K562 (cell line): ENCODE measurements around the gene PPAN. TPM values are rescaled to one million over a fixed set of nuclear protein-coding genes. Genes with fewer than 3 reads are reported as not detected.
A peak's percentile ranks its signal among the peaks of the same experiment; 100 is the strongest.

Experiments used
- CREB1 ChIP-seq, 2 experiments: sonication (generic) in 1 of 2; formaldehyde crosslinking in 1 of 2; IDR thresholded peaks; 2 replicates each; pipeline versions ENCODE4 v1.6.1 to v1.8.0; 2012 to 2022; ENCODE audit warnings: inconsistent platforms in 1 of 2, mild to moderate bottlenecking in 1 of 2, missing genetic modification reagents in 1 of 2, moderate library complexity in 1 of 2
- EP400 ChIP-seq: fragments of 450-650 bp; IDR thresholded peaks from 2 replicates; pipeline ENCODE4 v1.6.1; 2017; ENCODE audit warnings: antibody characterized with exemption, mild to moderate bottlenecking, moderate library complexity
- FOXP1 ChIP-seq: sonication (generic); formaldehyde crosslinking; IDR thresholded peaks from 2 replicates; pipeline ENCODE4 v1.8.0; 2022; ENCODE audit warnings: mild to moderate bottlenecking, missing genetic modification reagents
- HCFC1 ChIP-seq: IDR thresholded peaks from 2 replicates; pipeline ENCODE4 v1.6.1; 2012; ENCODE audit warnings: low read depth, low read length, improper control_type of control experiment
- KDM5B ChIP-seq: fragments of 200-600 bp; sonication (generic); IDR thresholded peaks from 2 replicates; pipeline ENCODE4 v1.6.1; 2012; ENCODE audit warnings: low read depth, mild to moderate bottlenecking, moderate library complexity, low read length, control low read depth, inconsistent platforms; ENCODE audit not compliant: insufficient replicate concordance
- KHSRP ChIP-seq: fragments of 450-650 bp; IDR thresholded peaks from 2 replicates; pipeline ENCODE4 v1.6.1; 2017
- SETDB1 ChIP-seq: IDR thresholded peaks from one replicate; pipeline ENCODE4 v1.6.1; 2012; ENCODE audit warnings: low read length, control low read depth, inconsistent platforms
- TBP ChIP-seq: optimal IDR thresholded peaks from 2 replicates; pipeline ENCODE3; 2011; ENCODE audit warnings: low read depth, low read length, improper control_type of control experiment
- ZBTB1 ChIP-seq: sonication (generic); formaldehyde crosslinking; IDR thresholded peaks from 2 replicates; pipeline ENCODE4 v1.8.1; 2023; ENCODE audit warnings: missing genetic modification reagents, low read depth, mild to moderate bottlenecking, borderline replicate concordance
- ZNF282 ChIP-seq: sonication (generic); formaldehyde crosslinking; IDR thresholded peaks from 2 replicates; pipeline ENCODE4 v1.8.1; 2023; ENCODE audit warnings: missing genetic modification reagents
- ZNF766 ChIP-seq: fragments of 200-800 bp; sonication (Bioruptor generic); conservative IDR thresholded peaks from 2 replicates; pipeline ENCODE4 v1.6.1; 2016; ENCODE audit warnings: missing genetic modification characterization, missing compliant biosample characterization
- ZNF830 ChIP-seq: fragments of 250-450 bp; sonication (Bioruptor Pico); IDR thresholded peaks from 2 replicates; pipeline ENCODE4 v1.5.0; 2021; ENCODE audit warnings: mild to moderate bottlenecking
- polyA plus RNA-seq, 8 experiments: library from polyadenylated mRNA; depleted of rRNA in 4 of 8; stranded (reverse) in 5 of 8; unstranded in 3 of 8; fragments of >200 nt; fragmentation: Nextera tagmentation in 2 of 8; fragmentation: Illumina TruSeq in 1 of 8; extraction: Ambion mirVana in 2 of 8; extraction: Trizol in 1 of 8; gene quantifications; 2 replicates each; pipeline versions ENCODE4 v1.2.1 to v1.2.3, GENCODE V29; 2011 to 2014; ENCODE audit warnings: inconsistent platforms in 1 of 8, missing spikeins in 1 of 8
- total RNA-seq, 7 experiments: library from RNA; depleted of rRNA in 6 of 7; stranded (reverse); fragments of >200 nt in 6 of 7; fragmentation: Illumina TruSeq in 2 of 7; extraction: Trizol in 2 of 7; gene quantifications; 2 replicates each; pipeline versions ENCODE4 v1.2.1 to v1.2.3, GENCODE V29; 2011 to 2021; ENCODE audit warnings: low replicate concordance in 1 of 7
- TF ChIP-seq, protein P1 (sequence below): sonication (generic); formaldehyde crosslinking; IDR thresholded peaks from 2 replicates; pipeline ENCODE4 v1.8.0; 2023; ENCODE audit warnings: missing genetic modification reagents, mild to moderate bottlenecking, borderline replicate concordance
- TF ChIP-seq, protein P2 (sequence below): fragments of 450-650 bp; IDR thresholded peaks from 2 replicates; pipeline ENCODE4 v1.6.1; 2017; ENCODE audit warnings: mild to moderate bottlenecking, moderate library complexity
- TF ChIP-seq, protein P3 (sequence below): fragments of 250-450 bp; sonication (Bioruptor Pico); IDR thresholded peaks from 2 replicates; pipeline ENCODE4 v1.9.0; 2021; ENCODE audit warnings: mild to moderate bottlenecking, inconsistent platforms
- TF ChIP-seq, protein P4 (sequence below): fragments of 450-650 bp; formaldehyde crosslinking; IDR thresholded peaks from 2 replicates; pipeline ENCODE4 v1.4.0; 2022; ENCODE audit warnings: mild to moderate bottlenecking, moderate library complexity

Gene PPAN
- total and polyA plus RNA-seq, 9 of the 15 experiments (the other 6 are each of a cell fraction or from before 2014, with no cell fraction given) = 2.2 to 129 (median 59.1) TPM

DNA sequence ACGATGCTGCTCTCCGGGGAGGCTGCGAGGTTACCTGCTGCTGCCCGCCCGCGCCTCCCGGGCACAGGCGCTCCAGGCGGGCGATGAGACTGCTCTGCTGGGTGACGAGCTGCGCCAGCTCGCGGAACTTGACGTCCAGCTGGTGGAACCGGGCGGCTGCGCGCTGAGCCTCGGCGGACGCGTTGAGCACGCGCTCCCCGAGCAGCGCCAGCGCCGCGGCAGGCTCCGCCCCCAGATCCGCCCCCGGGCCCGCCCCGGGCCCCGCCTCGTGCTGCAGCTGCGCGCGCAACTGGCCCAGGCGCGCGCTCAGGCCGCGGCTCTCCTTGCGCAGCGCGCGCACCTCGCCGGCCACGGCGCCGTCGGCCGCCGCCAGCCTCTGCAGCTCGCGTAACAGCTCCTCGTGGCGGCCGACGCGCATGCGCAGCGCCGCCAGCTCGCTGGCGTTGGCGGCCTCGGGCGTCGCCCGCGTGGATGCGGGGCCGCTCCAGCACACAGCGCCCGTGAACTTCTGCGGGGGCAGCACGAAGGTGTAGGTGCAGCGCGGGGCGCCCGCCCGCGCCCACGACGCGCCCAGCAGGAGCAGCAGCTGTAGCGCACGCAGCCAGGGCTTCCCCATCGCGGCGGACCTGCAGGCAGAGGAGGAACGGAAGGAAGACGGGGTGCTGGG lies 10.1 kb upstream of the PPAN start (continued):
- 0 out of 2 replicates have a peak, but pooled peaks have one; percentile 9 for TF ChIP-seq CREB1 (IDR thresholded peaks at IDR 0.05)
- no peak; the same call in 1 of the 2 replicates for TF ChIP-seq CREB1 (CRISPR knock-in tag; IDR thresholded peaks at IDR 0.05)
- TF ChIP-seq HCFC1 = peak; percentile 49; the same call in 1 of the 2 replicates
- TF ChIP-seq KHSRP = no peak
- TF ChIP-seq ZNF282 (CRISPR knock-in tag) = peak; percentile 84; the same call in 1 of the 2 replicates
- 0 out of 2 replicates have a peak, but pooled peaks have one; percentile 67 for TF ChIP-seq ZNF830 (CRISPR knock-in tag)
- peak; percentile 80; the same call in 1 of the 2 replicates for TF ChIP-seq FOXP1 (CRISPR knock-in tag)
- TF ChIP-seq, protein P1, sequence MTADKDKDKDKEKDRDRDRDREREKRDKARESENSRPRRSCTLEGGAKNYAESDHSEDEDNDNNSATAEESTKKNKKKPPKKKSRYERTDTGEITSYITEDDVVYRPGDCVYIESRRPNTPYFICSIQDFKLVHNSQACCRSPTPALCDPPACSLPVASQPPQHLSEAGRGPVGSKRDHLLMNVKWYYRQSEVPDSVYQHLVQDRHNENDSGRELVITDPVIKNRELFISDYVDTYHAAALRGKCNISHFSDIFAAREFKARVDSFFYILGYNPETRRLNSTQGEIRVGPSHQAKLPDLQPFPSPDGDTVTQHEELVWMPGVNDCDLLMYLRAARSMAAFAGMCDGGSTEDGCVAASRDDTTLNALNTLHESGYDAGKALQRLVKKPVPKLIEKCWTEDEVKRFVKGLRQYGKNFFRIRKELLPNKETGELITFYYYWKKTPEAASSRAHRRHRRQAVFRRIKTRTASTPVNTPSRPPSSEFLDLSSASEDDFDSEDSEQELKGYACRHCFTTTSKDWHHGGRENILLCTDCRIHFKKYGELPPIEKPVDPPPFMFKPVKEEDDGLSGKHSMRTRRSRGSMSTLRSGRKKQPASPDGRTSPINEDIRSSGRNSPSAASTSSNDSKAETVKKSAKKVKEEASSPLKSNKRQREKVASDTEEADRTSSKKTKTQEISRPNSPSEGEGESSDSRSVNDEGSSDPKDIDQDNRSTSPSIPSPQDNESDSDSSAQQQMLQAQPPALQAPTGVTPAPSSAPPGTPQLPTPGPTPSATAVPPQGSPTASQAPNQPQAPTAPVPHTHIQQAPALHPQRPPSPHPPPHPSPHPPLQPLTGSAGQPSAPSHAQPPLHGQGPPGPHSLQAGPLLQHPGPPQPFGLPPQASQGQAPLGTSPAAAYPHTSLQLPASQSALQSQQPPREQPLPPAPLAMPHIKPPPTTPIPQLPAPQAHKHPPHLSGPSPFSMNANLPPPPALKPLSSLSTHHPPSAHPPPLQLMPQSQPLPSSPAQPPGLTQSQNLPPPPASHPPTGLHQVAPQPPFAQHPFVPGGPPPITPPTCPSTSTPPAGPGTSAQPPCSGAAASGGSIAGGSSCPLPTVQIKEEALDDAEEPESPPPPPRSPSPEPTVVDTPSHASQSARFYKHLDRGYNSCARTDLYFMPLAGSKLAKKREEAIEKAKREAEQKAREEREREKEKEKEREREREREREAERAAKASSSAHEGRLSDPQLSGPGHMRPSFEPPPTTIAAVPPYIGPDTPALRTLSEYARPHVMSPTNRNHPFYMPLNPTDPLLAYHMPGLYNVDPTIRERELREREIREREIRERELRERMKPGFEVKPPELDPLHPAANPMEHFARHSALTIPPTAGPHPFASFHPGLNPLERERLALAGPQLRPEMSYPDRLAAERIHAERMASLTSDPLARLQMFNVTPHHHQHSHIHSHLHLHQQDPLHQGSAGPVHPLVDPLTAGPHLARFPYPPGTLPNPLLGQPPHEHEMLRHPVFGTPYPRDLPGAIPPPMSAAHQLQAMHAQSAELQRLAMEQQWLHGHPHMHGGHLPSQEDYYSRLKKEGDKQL (CRISPR knock-in tag) = no peak
- TF ChIP-seq SETDB1 = peak; percentile 51
- TF ChIP-seq, protein P2, sequence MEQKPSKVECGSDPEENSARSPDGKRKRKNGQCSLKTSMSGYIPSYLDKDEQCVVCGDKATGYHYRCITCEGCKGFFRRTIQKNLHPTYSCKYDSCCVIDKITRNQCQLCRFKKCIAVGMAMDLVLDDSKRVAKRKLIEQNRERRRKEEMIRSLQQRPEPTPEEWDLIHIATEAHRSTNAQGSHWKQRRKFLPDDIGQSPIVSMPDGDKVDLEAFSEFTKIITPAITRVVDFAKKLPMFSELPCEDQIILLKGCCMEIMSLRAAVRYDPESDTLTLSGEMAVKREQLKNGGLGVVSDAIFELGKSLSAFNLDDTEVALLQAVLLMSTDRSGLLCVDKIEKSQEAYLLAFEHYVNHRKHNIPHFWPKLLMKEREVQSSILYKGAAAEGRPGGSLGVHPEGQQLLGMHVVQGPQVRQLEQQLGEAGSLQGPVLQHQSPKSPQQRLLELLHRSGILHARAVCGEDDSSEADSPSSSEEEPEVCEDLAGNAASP = no peak
- TF ChIP-seq TBP = peak; percentile 29
- peak; percentile 35; the same call in 1 of the 2 replicates for TF ChIP-seq ZBTB1
- TF ChIP-seq, protein P3, sequence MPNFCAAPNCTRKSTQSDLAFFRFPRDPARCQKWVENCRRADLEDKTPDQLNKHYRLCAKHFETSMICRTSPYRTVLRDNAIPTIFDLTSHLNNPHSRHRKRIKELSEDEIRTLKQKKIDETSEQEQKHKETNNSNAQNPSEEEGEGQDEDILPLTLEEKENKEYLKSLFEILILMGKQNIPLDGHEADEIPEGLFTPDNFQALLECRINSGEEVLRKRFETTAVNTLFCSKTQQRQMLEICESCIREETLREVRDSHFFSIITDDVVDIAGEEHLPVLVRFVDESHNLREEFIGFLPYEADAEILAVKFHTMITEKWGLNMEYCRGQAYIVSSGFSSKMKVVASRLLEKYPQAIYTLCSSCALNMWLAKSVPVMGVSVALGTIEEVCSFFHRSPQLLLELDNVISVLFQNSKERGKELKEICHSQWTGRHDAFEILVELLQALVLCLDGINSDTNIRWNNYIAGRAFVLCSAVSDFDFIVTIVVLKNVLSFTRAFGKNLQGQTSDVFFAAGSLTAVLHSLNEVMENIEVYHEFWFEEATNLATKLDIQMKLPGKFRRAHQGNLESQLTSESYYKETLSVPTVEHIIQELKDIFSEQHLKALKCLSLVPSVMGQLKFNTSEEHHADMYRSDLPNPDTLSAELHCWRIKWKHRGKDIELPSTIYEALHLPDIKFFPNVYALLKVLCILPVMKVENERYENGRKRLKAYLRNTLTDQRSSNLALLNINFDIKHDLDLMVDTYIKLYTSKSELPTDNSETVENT (CRISPR knock-in tag) = peak; percentile 90
- TF ChIP-seq, protein P4, sequence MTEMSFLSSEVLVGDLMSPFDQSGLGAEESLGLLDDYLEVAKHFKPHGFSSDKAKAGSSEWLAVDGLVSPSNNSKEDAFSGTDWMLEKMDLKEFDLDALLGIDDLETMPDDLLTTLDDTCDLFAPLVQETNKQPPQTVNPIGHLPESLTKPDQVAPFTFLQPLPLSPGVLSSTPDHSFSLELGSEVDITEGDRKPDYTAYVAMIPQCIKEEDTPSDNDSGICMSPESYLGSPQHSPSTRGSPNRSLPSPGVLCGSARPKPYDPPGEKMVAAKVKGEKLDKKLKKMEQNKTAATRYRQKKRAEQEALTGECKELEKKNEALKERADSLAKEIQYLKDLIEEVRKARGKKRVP (CRISPR knock-in tag) = 0 out of 2 replicates have a peak, but pooled peaks have one; percentile 40
- peak; percentile 79 for TF ChIP-seq KDM5B
- peak; percentile 65; the same call in 1 of the 2 replicates for TF ChIP-seq EP400
- TF ChIP-seq ZNF766 (CRISPR knock-in tag) = peak; percentile 60; the same call in 1 of the 2 replicates
